Erythroblast (primary cell): Measurements from ENCODE around the gene ACOT12.

Experiments used
- GATA1 ChIP-seq: IDR thresholded peaks from 2 replicates; pipeline ENCODE4 v1.6.1; 2011; ENCODE audit warnings: low read depth, mild to moderate bottlenecking, control low read depth, low read length, moderate library complexity
- POLR2A ChIP-seq: IDR thresholded peaks from 2 replicates; pipeline ENCODE4 v1.6.1; 2011; ENCODE audit warnings: mild to moderate bottlenecking, low read length

- TF ChIP-seq POLR2A, result no peak
- TF ChIP-seq GATA1, result no peak
Measured at GRCh38 chr5:81425569-81425968, 31.6 kb upstream of the ACOT12 start.
